Memory B cell (primary cell): ENCODE data around the gene PDXDC1.
"Not testable (repeated sequence)": the region's sequence is repeated elsewhere in the genome, so short reads cannot be mapped to it uniquely, and the experiment has no call there.

ENCODE experiments used
- ATAC-seq: fragments of 150-1000 bp; cut with Tn5 transposase; 2 replicates; pipeline ENCODE4 v1.10.0; 2021; ENCODE audit warnings: low read depth, mild to moderate bottlenecking, moderate library complexity
- DNase-seq, 2 donors: peaks; one replicate each; pipeline ENCODE4 v3.0.0; 2022; ENCODE audit warnings: low spot score in 2 of 2
- H3K27ac Mint-ChIP-seq: one replicate; pipeline ENCODE4 v1.8.0; 2022; ENCODE audit warnings: mild to moderate bottlenecking, moderate library complexity, mixed read lengths
- H3K27me3 Mint-ChIP-seq: one replicate; pipeline ENCODE4 v1.8.0; 2022; ENCODE audit warnings: mixed read lengths
- H3K36me3 Mint-ChIP-seq: one replicate; pipeline ENCODE4 v1.8.0; 2022; ENCODE audit warnings: mild to moderate bottlenecking, mixed read lengths
- H3K4me1 Mint-ChIP-seq: one replicate; pipeline ENCODE4 v1.8.0; 2022; ENCODE audit warnings: mixed read lengths
- H3K4me3 Mint-ChIP-seq: one replicate; pipeline ENCODE4 v1.8.0; 2022; ENCODE audit warnings: mild to moderate bottlenecking, moderate library complexity, mixed read lengths
- H3K9me3 Mint-ChIP-seq: one replicate; pipeline ENCODE4 v1.8.0; 2022; ENCODE audit warnings: mixed read lengths

The PDXDC1 gene

DNA sequence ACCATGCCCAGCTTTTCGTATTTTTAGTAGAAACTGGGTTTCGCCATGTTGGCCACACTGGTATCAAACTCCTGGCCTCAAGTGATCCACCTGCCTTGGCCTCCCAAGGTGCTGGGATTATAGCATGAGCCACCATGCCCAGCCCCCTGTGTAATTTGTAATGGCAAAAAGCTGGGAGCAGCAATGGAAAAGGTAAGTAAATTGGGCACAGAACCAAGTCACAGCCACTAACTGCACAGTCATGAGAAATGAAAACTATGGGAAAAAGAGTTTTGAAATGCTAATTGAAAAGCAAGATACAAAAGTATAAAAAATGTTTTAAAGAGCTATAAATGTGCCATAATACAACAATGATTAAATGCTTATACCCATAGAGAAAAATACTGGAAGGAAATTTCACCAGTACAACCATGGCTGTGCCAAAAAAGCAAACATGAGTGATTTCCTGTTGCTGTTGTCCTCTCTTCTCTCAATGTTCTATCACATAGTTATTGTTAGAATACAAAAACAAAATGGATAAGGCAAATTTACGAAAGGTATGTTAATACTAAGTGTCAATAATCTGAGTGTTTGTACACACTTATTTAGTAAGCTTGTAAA is 74.9 kb downstream of the PDXDC1 start:
- Mint-ChIP-seq H3K4me3 (no peak overlapping the region), H3K4me1 (peaks cover 7% of the 10 kb centered on the region), H3K27ac (no peak overlapping the region), H3K27me3 (no peaks in the 10 kb centered on the region), H3K9me3 (no peaks in the 10 kb centered on the region), H3K36me3 (peaks cover 13% of the 10 kb centered on the region)
- DNase-seq, result no peak
- no peak for ATAC-seq

- not testable (repeated sequence) for H3K27ac Mint-ChIP-seq, H3K4me3 Mint-ChIP-seq, DNase-seq, H3K9me3 Mint-ChIP-seq, ATAC-seq, H3K27me3 Mint-ChIP-seq
- Mint-ChIP-seq H3K4me1 (peaks cover 11% of the 10 kb centered on the region), H3K36me3 (peaks cover 13% of the 10 kb centered on the region)
Measured at GRCh38 chr16:15050440-15050839, 75.6 kb downstream of the PDXDC1 start.

DNA sequence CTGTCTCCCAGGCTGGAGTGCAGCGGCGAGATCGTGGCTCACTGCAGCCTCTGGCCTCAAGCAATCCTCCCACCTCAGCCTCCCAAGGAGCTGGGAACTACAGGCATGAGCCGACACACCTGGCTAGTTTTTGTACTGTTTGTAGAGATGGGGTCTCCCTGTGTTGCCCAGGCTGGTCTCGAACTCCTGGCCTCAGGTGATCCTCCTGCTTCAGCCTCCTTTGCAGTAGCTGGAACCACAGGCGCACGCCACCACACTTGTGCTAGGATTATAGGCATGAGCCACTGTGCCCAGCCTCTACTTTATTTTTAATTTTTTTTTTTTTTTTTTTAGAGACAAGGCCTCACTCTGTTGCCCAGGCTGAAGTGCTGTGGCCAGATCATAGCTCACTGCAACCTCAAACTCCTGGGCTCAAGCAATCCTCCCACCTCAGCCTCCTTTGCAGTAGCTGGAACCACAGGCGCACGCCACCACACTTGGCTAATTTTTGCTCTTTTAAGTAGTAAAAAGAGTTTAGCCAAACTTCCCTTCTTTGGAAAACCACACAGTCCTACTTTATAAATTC is 76.6 kb downstream of the PDXDC1 start:
- ATAC-seq, result no peak
- no peaks in the 10 kb centered on the region for H3K27me3 Mint-ChIP-seq
- H3K4me1 Mint-ChIP-seq, result peaks cover 11% of the 10 kb centered on the region
- no peaks in the 10 kb centered on the region for H3K9me3 Mint-ChIP-seq
- DNase-seq, result no peak
- H3K27ac Mint-ChIP-seq, result peak overlapping the region; percentile 3
- H3K4me3 Mint-ChIP-seq, result no peak overlapping the region
- peaks cover 9% of the 10 kb centered on the region for H3K36me3 Mint-ChIP-seq

DNA sequence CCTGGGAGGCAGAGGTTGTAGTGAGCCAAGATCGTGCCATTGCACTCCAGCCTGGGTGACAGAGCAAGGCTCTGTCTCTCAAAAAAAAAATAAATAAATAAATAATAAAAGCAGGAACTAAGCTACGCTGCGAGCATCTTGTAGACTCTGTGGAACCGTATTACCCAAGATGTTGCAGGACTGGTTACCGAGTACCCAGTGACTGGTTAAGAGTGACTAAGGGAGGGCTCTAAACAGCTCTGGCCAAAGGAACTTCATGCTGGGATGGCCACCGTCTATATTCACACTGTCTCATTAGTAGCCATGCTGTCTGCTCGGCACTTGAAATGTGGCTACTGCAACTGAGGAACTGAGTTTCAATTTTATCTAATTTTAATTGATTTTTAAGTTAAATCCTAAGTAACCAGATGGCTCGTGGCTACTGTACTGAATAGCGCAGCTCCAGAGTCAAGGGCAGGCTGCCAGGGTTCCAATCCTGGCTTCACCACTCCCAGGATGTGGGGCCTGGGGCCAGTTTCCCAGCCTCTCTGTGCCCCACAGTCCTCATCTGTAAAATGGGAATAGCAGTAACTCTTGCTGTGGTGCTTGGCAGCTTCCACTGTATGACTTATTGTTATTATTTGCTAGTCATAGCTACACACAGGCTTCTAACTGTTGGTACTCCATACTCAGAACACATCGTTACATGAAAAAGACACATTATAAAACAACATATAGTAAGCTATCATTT is 78.1 kb downstream of the PDXDC1 start:
- no peak for ATAC-seq
- no peak for DNase-seq
- Mint-ChIP-seq H3K9me3 (no peaks in the 10 kb centered on the region), H3K36me3 (no peaks in the 10 kb centered on the region), H3K4me3 (no peak overlapping the region), H3K27ac (no peak overlapping the region), H3K4me1 (peaks cover 11% of the 10 kb centered on the region), H3K27me3 (no peaks in the 10 kb centered on the region)

DNA sequence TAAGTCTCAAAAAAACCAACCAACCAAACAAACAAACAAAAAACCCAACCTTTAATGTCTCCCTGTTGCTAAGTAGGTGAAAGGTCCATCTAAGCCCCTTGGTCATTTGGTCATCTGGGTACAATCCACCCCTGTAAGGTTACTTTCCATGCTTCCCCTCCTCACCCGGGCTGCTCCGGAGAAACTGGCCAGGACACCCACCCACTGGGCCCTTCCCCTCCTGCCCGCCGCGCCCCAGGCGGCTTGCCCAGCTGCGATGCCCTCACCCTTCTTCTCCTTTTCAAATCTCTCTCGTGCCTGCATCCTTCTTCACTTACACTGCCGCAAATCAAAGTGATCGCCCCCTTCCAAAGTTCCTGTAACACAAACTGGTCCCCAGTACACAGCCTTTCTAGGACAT is 79.1 kb downstream of the PDXDC1 start:
- no peaks in the 10 kb centered on the region for H3K9me3 Mint-ChIP-seq
- ATAC-seq, result no peak
- H3K4me1 Mint-ChIP-seq, result peaks cover 11% of the 10 kb centered on the region
- no peaks in the 10 kb centered on the region for H3K36me3 Mint-ChIP-seq
- no peak overlapping the region for H3K4me3 Mint-ChIP-seq
- DNase-seq, result no peak
- no peak overlapping the region for H3K27ac Mint-ChIP-seq
- H3K27me3 Mint-ChIP-seq, result no peaks in the 10 kb centered on the region

- no peaks in the 10 kb centered on the region for H3K36me3 Mint-ChIP-seq
Measured at GRCh38 chr16:15054357-15055140, 79.7 kb downstream of the PDXDC1 start.

DNA sequence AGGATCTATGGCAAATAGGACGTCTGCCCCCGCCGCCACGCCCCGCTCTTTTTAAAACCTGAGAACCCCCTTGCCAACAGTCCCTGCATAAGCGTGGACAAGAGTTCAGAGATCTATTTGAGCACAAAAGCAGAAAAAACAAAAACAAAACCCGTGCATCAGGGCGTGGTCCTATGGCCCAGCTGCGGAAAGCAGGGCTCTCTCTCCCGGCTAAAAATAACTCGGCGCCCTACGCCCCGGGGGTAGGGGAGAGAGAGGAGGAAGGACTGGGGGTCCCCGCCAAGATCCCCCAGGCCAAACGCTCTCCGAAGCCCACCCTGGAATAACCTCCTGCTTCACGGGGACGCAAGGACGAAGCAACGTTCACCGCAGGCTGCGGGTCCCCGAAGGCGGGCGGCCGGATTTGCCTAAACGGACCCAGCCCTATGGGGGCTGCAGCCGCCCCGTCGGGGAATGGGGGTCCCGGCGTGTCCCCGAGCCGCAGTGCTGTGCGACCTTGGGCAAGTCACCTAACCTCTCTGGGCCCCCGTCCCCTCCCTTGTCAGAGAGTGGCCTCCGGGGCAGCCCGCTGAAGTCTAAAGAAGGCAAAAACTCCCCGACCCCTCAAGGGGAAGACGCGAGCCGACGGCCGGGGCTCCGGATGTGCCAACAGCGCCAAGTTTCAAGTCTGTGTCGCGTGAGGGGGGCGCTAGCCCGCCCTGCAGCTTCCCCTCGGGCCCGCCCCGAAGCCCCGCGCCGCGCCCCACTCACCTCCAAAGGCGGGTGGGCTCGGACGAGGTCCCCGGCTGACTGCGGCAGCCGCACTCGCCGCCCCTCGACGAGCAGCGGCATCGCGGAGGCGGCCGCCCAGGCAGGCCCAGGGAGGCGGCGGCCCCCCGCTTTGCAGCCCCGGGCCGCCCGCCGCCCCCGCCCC is 80.6 kb downstream of the PDXDC1 start:
- peaks cover 11% of the 10 kb centered on the region for H3K4me1 Mint-ChIP-seq
- peak; percentile 74 for ATAC-seq
- peak overlapping the region; percentile 85 for H3K4me3 Mint-ChIP-seq
- peak; percentile 83 to 91 for DNase-seq
- H3K27ac Mint-ChIP-seq, result peak overlapping the region; percentile 75
- no peaks in the 10 kb centered on the region for H3K27me3 Mint-ChIP-seq
- no peaks in the 10 kb centered on the region for H3K9me3 Mint-ChIP-seq
- H3K36me3 Mint-ChIP-seq, result no peaks in the 10 kb centered on the region

More at GRCh38 chr16:15054357-15055140, 79.7 kb downstream of the PDXDC1 start:
- H3K9me3 Mint-ChIP-seq, result no peaks in the 10 kb centered on the region
- peak overlapping the region; percentile 75 for H3K27ac Mint-ChIP-seq
- peaks cover 11% of the 10 kb centered on the region for H3K4me1 Mint-ChIP-seq
- H3K4me3 Mint-ChIP-seq, result peak overlapping the region; percentile 85
- no peaks in the 10 kb centered on the region for H3K27me3 Mint-ChIP-seq
- ATAC-seq, result no peak
- no peak for DNase-seq

DNA sequence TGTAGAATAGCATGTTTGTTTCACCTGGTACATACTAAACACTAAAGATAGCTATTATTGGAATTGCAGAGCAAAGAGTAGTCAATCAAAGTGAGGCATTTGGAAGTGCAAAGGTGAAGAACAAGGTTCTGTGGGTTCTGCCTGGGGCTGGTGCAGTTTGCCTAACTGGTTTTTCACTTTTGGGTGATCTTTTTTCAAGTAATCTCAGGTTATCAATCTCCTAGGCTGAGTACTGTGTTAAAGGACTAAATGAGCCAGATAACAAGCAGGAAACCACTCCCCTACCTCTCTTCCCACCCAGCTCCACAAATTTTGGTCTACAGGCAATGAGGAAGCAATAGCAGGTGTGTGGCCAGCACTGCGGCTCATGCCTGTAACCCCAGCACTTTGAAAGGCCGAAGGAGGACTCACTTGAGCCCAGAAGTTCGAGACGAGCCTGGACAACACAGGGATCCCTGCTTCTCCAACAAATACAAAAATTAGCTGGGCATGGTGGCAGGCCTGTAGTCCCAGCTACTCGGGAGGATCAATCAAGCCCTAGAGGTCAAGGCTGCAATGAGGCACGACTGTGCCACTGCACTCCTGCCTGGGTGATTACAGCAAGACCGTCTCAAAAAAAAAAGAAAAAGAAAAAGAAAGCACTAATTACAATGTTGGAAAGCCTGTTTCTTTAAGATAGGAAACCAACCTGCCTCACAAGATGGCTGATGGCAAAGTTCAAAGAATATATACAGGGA is 83.0 kb downstream of the PDXDC1 start:
- H3K36me3 Mint-ChIP-seq, result peaks cover 11% of the 10 kb centered on the region
- H3K4me3 Mint-ChIP-seq, result no peak overlapping the region
- no peak for ATAC-seq
- DNase-seq, result no peak
- no peak overlapping the region for H3K27ac Mint-ChIP-seq
- peaks cover 11% of the 10 kb centered on the region for H3K4me1 Mint-ChIP-seq
- no peaks in the 10 kb centered on the region for H3K9me3 Mint-ChIP-seq
- no peaks in the 10 kb centered on the region for H3K27me3 Mint-ChIP-seq

DNA sequence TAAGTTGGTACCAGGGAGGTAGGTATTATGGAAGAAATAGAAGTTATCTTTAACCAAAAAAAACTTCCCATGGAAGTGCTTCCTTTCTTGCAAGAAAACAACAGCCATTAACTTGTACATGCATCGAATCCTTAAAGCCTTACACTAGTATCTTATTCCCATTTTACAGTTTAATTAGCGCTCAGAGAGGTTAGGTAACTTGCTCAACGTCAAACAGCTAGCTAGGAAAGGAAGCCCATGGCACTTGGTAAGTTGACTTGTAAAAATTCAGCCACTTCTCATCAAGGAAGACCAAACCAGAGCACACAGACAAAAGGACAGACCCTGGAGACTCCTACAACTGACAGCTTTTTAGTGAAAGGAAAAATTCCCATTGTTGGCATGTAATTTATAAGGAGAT is 84.5 kb downstream of the PDXDC1 start:
- H3K4me1 Mint-ChIP-seq, result peaks cover 8% of the 10 kb centered on the region
- H3K9me3 Mint-ChIP-seq, result no peaks in the 10 kb centered on the region
- H3K36me3 Mint-ChIP-seq, result peaks cover 13% of the 10 kb centered on the region
- DNase-seq (no peak), ATAC-seq (no peak)
- no peaks in the 10 kb centered on the region for H3K27me3 Mint-ChIP-seq
- H3K27ac Mint-ChIP-seq, result no peak overlapping the region
- H3K4me3 Mint-ChIP-seq, result no peak overlapping the region

DNA sequence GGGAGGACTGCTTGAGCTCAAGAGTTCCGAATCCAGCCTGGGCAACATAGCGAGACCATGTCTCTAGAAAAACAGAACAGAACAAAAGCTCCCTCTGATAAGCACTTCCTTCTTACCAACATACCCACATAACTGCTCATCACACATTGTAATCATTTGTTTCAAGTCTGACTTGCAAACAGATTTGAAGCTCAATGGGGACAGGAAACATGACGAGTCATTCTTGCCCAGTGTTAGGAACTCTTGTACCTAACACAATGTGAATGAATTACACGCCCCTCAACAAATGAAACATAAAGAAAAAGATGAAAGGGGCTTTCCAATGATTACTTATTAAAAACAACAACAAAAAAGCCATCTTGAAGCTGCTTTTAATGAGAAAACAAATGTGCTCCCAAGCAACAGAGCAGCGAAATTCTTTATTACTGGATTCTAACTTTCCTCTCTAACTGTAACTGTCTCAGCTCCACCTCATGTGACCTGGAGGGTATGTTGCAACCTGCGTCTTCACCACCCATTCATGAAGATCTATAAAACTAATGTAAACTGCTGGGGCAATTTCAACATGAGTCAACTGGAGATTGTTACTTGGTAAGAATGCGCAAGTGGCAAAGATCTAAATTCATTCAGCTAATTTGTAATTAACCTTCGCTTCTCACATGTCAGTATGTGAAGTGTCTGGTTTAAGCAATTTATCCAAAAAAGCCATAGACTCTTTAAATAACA is 87.4 kb downstream of the PDXDC1 start:
- peaks cover 20% of the 10 kb centered on the region for H3K36me3 Mint-ChIP-seq
- not testable (repeated sequence) for ATAC-seq, H3K27ac Mint-ChIP-seq, DNase-seq, H3K4me1 Mint-ChIP-seq, H3K9me3 Mint-ChIP-seq, H3K4me3 Mint-ChIP-seq, H3K27me3 Mint-ChIP-seq

GRCh38 chr16:15065961-15066360 is 91.1 kb downstream of the PDXDC1 start:
- not testable (repeated sequence) for H3K9me3 Mint-ChIP-seq, H3K27ac Mint-ChIP-seq, H3K4me3 Mint-ChIP-seq, H3K4me1 Mint-ChIP-seq, DNase-seq, ATAC-seq, H3K27me3 Mint-ChIP-seq
- H3K36me3 Mint-ChIP-seq, result peaks cover 18% of the 10 kb centered on the region

DNA sequence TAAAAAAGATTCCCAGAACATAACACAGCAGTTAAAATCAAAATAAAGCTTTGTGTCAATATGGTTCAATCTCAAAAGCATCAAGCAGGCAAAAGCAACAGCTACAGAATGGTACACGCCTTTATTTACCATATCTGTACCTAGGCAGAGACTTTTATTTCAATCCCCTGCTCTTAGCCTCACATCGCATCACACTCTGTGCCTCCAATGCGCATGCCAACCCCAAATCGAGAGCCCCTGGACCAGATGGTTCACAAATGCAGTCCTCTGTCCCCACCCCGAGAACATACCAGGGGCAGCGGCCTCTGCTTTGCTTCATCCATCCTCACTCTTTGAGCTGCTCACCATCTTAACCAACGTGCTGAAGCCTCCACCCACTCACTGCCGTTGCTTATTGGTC is 91.9 kb downstream of the PDXDC1 start:
- ATAC-seq, H3K9me3 Mint-ChIP-seq, H3K27me3 Mint-ChIP-seq, H3K4me1 Mint-ChIP-seq, DNase-seq, H3K4me3 Mint-ChIP-seq, H3K27ac Mint-ChIP-seq: not testable (repeated sequence)
- H3K36me3 Mint-ChIP-seq, result peaks cover 11% of the 10 kb centered on the region
